GM12878 (cell line): ENCODE data around the gene CGN. TPM values are rescaled to one million over a fixed set of nuclear protein-coding genes. Genes with fewer than 3 reads are reported as not detected.

Experiments used
- ATAC-seq: fragments of 200-7000 bp; cut with Tn5 transposase; 3 replicates; pipeline ENCODE4 v1.9.1; 2020; ENCODE audit warnings: mild to moderate bottlenecking, moderate library complexity
- BruUV-seq: library from RNA; stranded (reverse); fragments of 400-500 nt; replicated peaks from 2 replicates; lab custom pipeline; 2021; lab: Mats Ljungman, UMichigan
- CTCF ChIA-PET: fragments of 300-600 bp; sonication (Branson Sonifier 250); formaldehyde crosslinking; extraction: SDS; loops from one replicate; lab custom pipeline; 2021; ENCODE audit warnings: inconsistent platforms; lab: Yijun Ruan, JAX
- POLR2A ChIA-PET: fragments of 350-600 bp; formaldehyde crosslinking; extraction: SDS; loops from one replicate; lab custom pipeline; 2021; ENCODE audit warnings: inconsistent platforms; lab: Charles Lee
- RAD21 ChIA-PET: fragments of 300-600 bp; sonication (Branson Sonifier 250); formaldehyde crosslinking; loops from one replicate; lab custom pipeline; 2023; ENCODE audit warnings: antibody characterized with exemption; ENCODE audit not compliant: unreplicated experiment; lab: Charles Lee
- SMC1A ChIA-PET: fragments of 300-600 bp; sonication (Branson Sonifier 250); formaldehyde crosslinking; loops from one replicate; lab custom pipeline; 2023; ENCODE audit not compliant: unreplicated experiment, uncharacterized antibody; lab: Charles Lee
- DNase-seq: peaks from one replicate; pipeline ENCODE4 v3.0.0-alpha.2; 2011; ENCODE audit warnings: low read depth, low spot score
- FAIRE-seq: peaks from 3 replicates; lab custom pipeline; 2011; peaks lifted over from hg19 to GRCh38; lab: Jason Lieb, UNC
- H2AFZ ChIP-seq: 2 replicates; pipeline ENCODE4 v1.6.0; 2011; ENCODE audit warnings: low read depth, low read length, control low read depth; ENCODE audit not compliant: control insufficient read depth
- H3K27ac ChIP-seq: 2 replicates; pipeline ENCODE4 v1.5.1; 2011; ENCODE audit warnings: control low read depth; ENCODE audit not compliant: control insufficient read depth, insufficient read depth
- H3K27me3 ChIP-seq, 2 experiments: replicated peaks in 1 of 2; 2 replicates each; pipeline versions ENCODE4 v1.6.0 to v1.6.1; 2011; ENCODE audit warnings: low read length in 1 of 2; ENCODE audit not compliant: control insufficient read depth in 2 of 2, insufficient read depth in 2 of 2
- H3K36me3 ChIP-seq, 2 experiments: 2 replicates each; pipeline ENCODE4 v1.5.1; 2011; ENCODE audit warnings: low read length in 1 of 2; ENCODE audit not compliant: control insufficient read depth in 2 of 2, insufficient read depth in 2 of 2
- H3K4me1 ChIP-seq: 2 replicates; pipeline ENCODE4 v1.6.1; 2011; ENCODE audit warnings: mild to moderate bottlenecking, low read length, moderate library complexity, mixed read lengths; ENCODE audit not compliant: control insufficient read depth, insufficient read depth
- H3K4me2 ChIP-seq: 2 replicates; pipeline ENCODE4 v1.6.0; 2011; ENCODE audit warnings: control low read depth; ENCODE audit not compliant: control insufficient read depth, insufficient read depth
- H3K4me3 ChIP-seq: fragments of 200-600 bp; sonication (generic); 2 replicates; pipeline ENCODE4 v1.5.1; 2016
- H3K79me2 ChIP-seq: 2 replicates; pipeline ENCODE4 v1.6.0; 2011; ENCODE audit warnings: low read length; ENCODE audit not compliant: control insufficient read depth, insufficient read depth
- H3K9ac ChIP-seq: 2 replicates; pipeline ENCODE4 v1.8.0; 2011; ENCODE audit warnings: low read length, control low read depth, mixed read lengths; ENCODE audit not compliant: control insufficient read depth, insufficient read depth
- H3K9me3 ChIP-seq: replicated peaks from 3 replicates; pipeline ENCODE4 v1.5.1; 2011; ENCODE audit warnings: mild to moderate bottlenecking, low read length; ENCODE audit not compliant: control insufficient read depth, insufficient read depth
- H4K20me1 ChIP-seq: 2 replicates; pipeline ENCODE4 v1.6.0; 2011; ENCODE audit not compliant: control insufficient read depth, insufficient read depth
- E4F1 ChIP-seq: fragments of 450-650 bp; IDR thresholded peaks from 2 replicates; pipeline ENCODE4 v1.6.1; 2018; ENCODE audit warnings: borderline replicate concordance, mild to moderate bottlenecking; ENCODE audit not compliant: partially characterized antibody
- HDAC2 ChIP-seq: fragments of 200-600 bp; sonication (generic); IDR thresholded peaks from 2 replicates; pipeline ENCODE4 v1.6.1; 2017
- IKZF1 ChIP-seq: fragments of 450-650 bp; conservative IDR thresholded peaks from 2 replicates; pipeline ENCODE4 v1.6.1; 2017; ENCODE audit warnings: antibody characterized with exemption, mild to moderate bottlenecking
- NFIC ChIP-seq: IDR thresholded peaks from 2 replicates; pipeline ENCODE4 v1.6.1; 2012; ENCODE audit warnings: low read depth, mild to moderate bottlenecking, inconsistent platforms, low read length, moderate library complexity
- NFYA ChIP-seq: IDR thresholded peaks from 2 replicates; pipeline ENCODE4 v1.6.1; 2011; ENCODE audit warnings: low read depth, mild to moderate bottlenecking, low read length, improper control_type of control experiment, borderline replicate concordance
- NR2F1 ChIP-seq: fragments of 450-650 bp; conservative IDR thresholded peaks from 2 replicates; pipeline ENCODE4 v1.6.1; 2017; ENCODE audit warnings: mild to moderate bottlenecking
- PAX5 ChIP-seq: IDR thresholded peaks from 2 replicates; pipeline ENCODE4 v1.6.1; 2011; ENCODE audit warnings: low read depth, low read length, borderline replicate concordance
- REST ChIP-seq: IDR thresholded peaks from 2 replicates; pipeline ENCODE4 v1.6.1; 2012; ENCODE audit warnings: mild to moderate bottlenecking, low read depth, low read length
- STAT3 ChIP-seq: IDR thresholded peaks from 2 replicates; pipeline ENCODE4 v1.6.1; 2011; ENCODE audit warnings: low read depth, low read length, improper control_type of control experiment
- TCF7 ChIP-seq: IDR thresholded peaks from 2 replicates; pipeline ENCODE4 v1.6.1; 2014; ENCODE audit warnings: antibody characterized with exemption, borderline replicate concordance
- ZNF622 ChIP-seq: fragments of 450-650 bp; IDR thresholded peaks from 2 replicates; pipeline ENCODE4 v1.6.1; 2017; ENCODE audit warnings: mild to moderate bottlenecking, inconsistent platforms
- ZNF687 ChIP-seq: fragments of 450-650 bp; IDR thresholded peaks from 2 replicates; pipeline ENCODE4 v1.6.1; 2017; ENCODE audit warnings: mild to moderate bottlenecking, moderate library complexity
- WGBS: methylation state at CpG from one replicate; pipeline ENCODE4 v1.1.6; 2016; ENCODE audit warnings: low lambda C conversion rate; ENCODE audit not compliant: insufficient replicate concordance, insufficient coverage; ENCODE audit errors: missing lambda C conversion rate; 5-methylcytosine and 5-hydroxymethylcytosine counted together
- in situ Hi-C: fragments of 300-500 bp; cut with MboI; formaldehyde crosslinking; loops from 9 replicates; pipeline ENCODE4 v1.14.3; 2018; ENCODE audit warnings: mixed read lengths
- intact Hi-C: fragments of 100-400 bp; cut with micrococcal nuclease; formaldehyde crosslinking; loops from one replicate; pipeline ENCODE4 v1.14.2; 2022; ENCODE audit not compliant: unreplicated experiment
- polyA plus RNA-seq, 11 experiments: library from polyadenylated mRNA; depleted of rRNA in 4 of 11; unstranded in 6 of 11; stranded (reverse) in 5 of 11; fragments of >200 nt; fragmentation: Nextera tagmentation in 4 of 11; fragmentation: Illumina TruSeq in 1 of 11; extraction: Ambion mirVana in 4 of 11; extraction: Trizol in 1 of 11; gene quantifications; 1 replicate in 1 of 11; 2 replicates in 10 of 11; pipeline versions ENCODE4 v1.2.1 to v1.2.3, GENCODE V29; 2011 to 2016; ENCODE audit warnings: inconsistent platforms in 2 of 11, missing spikeins in 2 of 11, low read depth in 1 of 11
- total RNA-seq, 4 experiments: library from RNA; depleted of rRNA in 3 of 4; stranded (reverse); fragments of >200 nt in 3 of 4; fragmentation: Illumina TruSeq in 1 of 4; extraction: Trizol in 1 of 4; gene quantifications; 2 replicates each; pipeline versions ENCODE4 v1.2.1 to v1.2.3, GENCODE V29; 2013 to 2021

CGN gene
- total and polyA plus RNA-seq, 10 of the 15 experiments (the other 5 are each of a cell fraction or from before 2014, with no cell fraction given): 0.11 to 6.5 (median 3.4) TPM

GRCh38 chr1:151516031-151516511 lies 4.9 kb downstream of the CGN start:
- DNase-seq: no peak
- CTCF ChIA-PET: no interaction called here
- H3K36me3 ChIP-seq: no peaks in the 10 kb centered on the region
- no TSS peak for BruUV-seq
- no peak overlapping the region for H3K4me2 ChIP-seq
- FAIRE-seq: no peak
- no peak overlapping the region for H3K4me3 ChIP-seq
- no peak overlapping the region for H3K27ac ChIP-seq
- intact Hi-C loops: no loop called here
- H4K20me1 ChIP-seq: no peaks in the 10 kb centered on the region
- peaks cover 23% of the 10 kb centered on the region for H3K4me1 ChIP-seq
- no peak overlapping the region for H2AFZ ChIP-seq
- no peak for ATAC-seq
- TF ChIP-seq STAT3: no peak
- no peak for TF ChIP-seq IKZF1
- TF ChIP-seq ZNF687: no peak
- TF ChIP-seq NFIC: no peak
- no peak for TF ChIP-seq NR2F1
- TF ChIP-seq HDAC2: no peak
- no peak for TF ChIP-seq E4F1
- no peak for TF ChIP-seq NFYA
- no peak for TF ChIP-seq PAX5
- TF ChIP-seq TCF7: no peak
- no peak for TF ChIP-seq ZNF622
- no peak for TF ChIP-seq REST
- in situ Hi-C loops: no loop called here
- H3K27me3 ChIP-seq: peaks cover 0 to 5% of the 10 kb centered on the region in 2 experiments; a peak in 3 of 4 replicates
- SMC1A ChIA-PET: no interaction called here
- POLR2A ChIA-PET: no interaction called here
- no peaks in the 10 kb centered on the region for H3K9me3 ChIP-seq
- RAD21 ChIA-PET: no interaction called here
- H3K79me2 ChIP-seq: no peaks in the 10 kb centered on the region
- 0% methylated on average over 1 of the region's 1 CpG for WGBS
- no peak overlapping the region for H3K9ac ChIP-seq
